CD8-positive, alpha-beta memory T cell (primary cell): Measurements from ENCODE around the gene PAX5. TPM values are rescaled to one million over a fixed set of nuclear protein-coding genes. Genes with fewer than 3 reads are reported as not detected.

ENCODE experiments used
- CTCF ChIA-PET: fragments of 350-600 bp; sonication (Branson Sonifier 250); formaldehyde crosslinking; loops from one replicate; lab custom pipeline; 2021; ENCODE audit warnings: antibody characterized with exemption; lab: Charles Lee
- POLR2A ChIA-PET: fragments of 350-600 bp; sonication (Branson Sonifier 250); formaldehyde crosslinking; loops from one replicate; lab custom pipeline; 2021; ENCODE audit warnings: antibody characterized with exemption; lab: Charles Lee
- DNase-seq, 5 donors: peaks; one replicate each; pipeline versions ENCODE4 v3.0.0 to v3.0.0-alpha.2; 2020 to 2022; ENCODE audit warnings: mixed read lengths in 1 of 5
- H3K27ac ChIP-seq: one replicate; pipeline ENCODE4 v1.7.0; 2013; ENCODE audit warnings: low read depth, mild to moderate bottlenecking, low read length, moderate library complexity
- H3K27me3 ChIP-seq: 2 replicates; pipeline ENCODE4 v1.7.0; 2013; ENCODE audit warnings: low read length, mild to moderate bottlenecking; ENCODE audit not compliant: insufficient read depth, poor library complexity, severe bottlenecking
- H3K36me3 ChIP-seq: 2 replicates; pipeline ENCODE4 v1.7.0; 2013; ENCODE audit warnings: mild to moderate bottlenecking, low read length, moderate library complexity; ENCODE audit not compliant: insufficient read depth
- H3K4me1 ChIP-seq: 2 replicates; pipeline ENCODE4 v1.7.0; 2013; ENCODE audit warnings: mild to moderate bottlenecking, low read length, moderate library complexity; ENCODE audit not compliant: insufficient read depth
- H3K4me3 ChIP-seq: 2 replicates; pipeline ENCODE4 v1.7.0; 2013; ENCODE audit warnings: mild to moderate bottlenecking, low read length
- H3K9me3 ChIP-seq: 2 replicates; pipeline ENCODE4 v1.7.0; 2013; ENCODE audit warnings: mild to moderate bottlenecking, low read length
- H3K27ac Mint-ChIP-seq, 8 donors: one replicate each; pipeline ENCODE4 v1.8.0; 2020 to 2021; ENCODE audit warnings: mixed read lengths in 8 of 8, mild to moderate bottlenecking in 6 of 8, inconsistent platforms in 3 of 8, moderate library complexity in 3 of 8
- H3K27me3 Mint-ChIP-seq, 2 donors: one replicate each; pipeline ENCODE4 v1.8.0; 2020 to 2021; ENCODE audit warnings: mixed read lengths in 2 of 2, mild to moderate bottlenecking in 1 of 2, moderate library complexity in 1 of 2
- H3K36me3 Mint-ChIP-seq, 3 donors: one replicate each; pipeline ENCODE4 v1.8.0; 2020 to 2021; ENCODE audit warnings: mixed read lengths in 3 of 3, inconsistent platforms in 1 of 3, mild to moderate bottlenecking in 1 of 3
- H3K4me1 Mint-ChIP-seq, 3 donors: one replicate each; pipeline ENCODE4 v1.8.0; 2020 to 2021; ENCODE audit warnings: mixed read lengths in 3 of 3, inconsistent platforms in 1 of 3, mild to moderate bottlenecking in 1 of 3
- H3K4me3 Mint-ChIP-seq, 7 donors: one replicate each; pipeline ENCODE4 v1.8.0; 2020 to 2021; ENCODE audit warnings: mixed read lengths in 7 of 7, mild to moderate bottlenecking in 6 of 7, moderate library complexity in 4 of 7, inconsistent platforms in 2 of 7
- H3K9me3 Mint-ChIP-seq, 5 donors: one replicate each; pipeline ENCODE4 v1.8.0; 2020 to 2022; ENCODE audit warnings: mixed read lengths in 5 of 5, mild to moderate bottlenecking in 3 of 5, moderate library complexity in 2 of 5, inconsistent platforms in 1 of 5
- polyA plus RNA-seq: library from polyadenylated mRNA; unstranded; fragments of 300-500 nt; fragmentation: Illumina TruSeq; gene quantifications from one replicate; pipeline ENCODE4 v1.2.3, GENCODE V29; 2021
- total RNA-seq, 2 experiments: library from RNA; stranded (reverse); gene quantifications; one replicate each; pipeline ENCODE4 v1.2.3, GENCODE V29; 2021

Gene PAX5
- total and polyA plus RNA-seq, 3 experiments from 2014 or later = 0.18 to 0.29 TPM; not detected in 1

- no peak overlapping the region for H3K27ac ChIP-seq
- no peaks in the 10 kb centered on the region for H3K4me1 ChIP-seq
- H3K27me3 ChIP-seq = no peaks in the 10 kb centered on the region
- no peak for DNase-seq
- Mint-ChIP-seq H3K36me3 (no peaks in the 10 kb centered on the region), H3K4me3 (no peak overlapping the region), H3K4me1 (no peaks in the 10 kb centered on the region), H3K27me3 (peaks cover 0 to 25% of the 10 kb centered on the region in 2 donors), H3K9me3 (no peaks in the 10 kb centered on the region), H3K27ac (no peak overlapping the region)
- H3K9me3 ChIP-seq = no peaks in the 10 kb centered on the region
- ChIA-PET CTCF (no interaction called here), POLR2A (no interaction called here)
- H3K4me3 ChIP-seq = no peak overlapping the region
- no peaks in the 10 kb centered on the region for H3K36me3 ChIP-seq
Observed at GRCh38 chr9:36831381-36832161, 202.5 kb downstream of the PAX5 start.

- CTCF ChIA-PET = no interaction called here
- H3K27me3 ChIP-seq = no peaks in the 10 kb centered on the region
- H3K27me3 Mint-ChIP-seq = peaks cover 2 to 28% of the 10 kb centered on the region in 2 donors
- no peaks in the 10 kb centered on the region for H3K36me3 ChIP-seq
- H3K9me3 Mint-ChIP-seq = no peaks in the 10 kb centered on the region
- POLR2A ChIA-PET = no interaction called here
- no peaks in the 10 kb centered on the region for H3K4me1 Mint-ChIP-seq
- DNase-seq = no peak
- H3K27ac Mint-ChIP-seq = no peak overlapping the region
- no peaks in the 10 kb centered on the region for H3K36me3 Mint-ChIP-seq
- H3K9me3 ChIP-seq = no peaks in the 10 kb centered on the region
- no peak overlapping the region for H3K27ac ChIP-seq
- H3K4me3 ChIP-seq = no peak overlapping the region
- H3K4me1 ChIP-seq = no peaks in the 10 kb centered on the region
- H3K4me3 Mint-ChIP-seq = no peak overlapping the region
Observed at GRCh38 chr9:36828611-36829013, 205.5 kb downstream of the PAX5 start.

- H3K27ac ChIP-seq = no peak overlapping the region
- H3K4me1 ChIP-seq = no peaks in the 10 kb centered on the region
- H3K36me3 ChIP-seq = no peaks in the 10 kb centered on the region
- H3K4me1 Mint-ChIP-seq = no peaks in the 10 kb centered on the region
- H3K27me3 ChIP-seq = no peaks in the 10 kb centered on the region
- ChIA-PET POLR2A (no interaction called here), CTCF (no interaction called here)
- no peaks in the 10 kb centered on the region for H3K9me3 Mint-ChIP-seq
- H3K4me3 ChIP-seq = no peak overlapping the region
- H3K4me3 Mint-ChIP-seq = no peak overlapping the region
- DNase-seq = no peak
- H3K27me3 Mint-ChIP-seq = peaks cover 2 to 28% of the 10 kb centered on the region in 2 donors
- H3K27ac Mint-ChIP-seq = no peak overlapping the region
- H3K36me3 Mint-ChIP-seq = no peaks in the 10 kb centered on the region
- no peaks in the 10 kb centered on the region for H3K9me3 ChIP-seq
Observed at GRCh38 chr9:36827593-36827992, 206.5 kb downstream of the PAX5 start.

GRCh38 chr9:36826581-36826980, 207.5 kb downstream of the PAX5 start:
- no peaks in the 10 kb centered on the region for H3K4me1 Mint-ChIP-seq
- Histone ChIP-seq H3K4me3 (no peak overlapping the region), H3K9me3 (no peaks in the 10 kb centered on the region), H3K27me3 (no peaks in the 10 kb centered on the region), H3K36me3 (no peaks in the 10 kb centered on the region), H3K4me1 (no peaks in the 10 kb centered on the region), H3K27ac (no peak overlapping the region)
- H3K27ac Mint-ChIP-seq = no peak overlapping the region
- CTCF ChIA-PET = no interaction called here
- peaks cover 4 to 37% of the 10 kb centered on the region in 2 donors for H3K27me3 Mint-ChIP-seq
- no peak overlapping the region for H3K4me3 Mint-ChIP-seq
- H3K9me3 Mint-ChIP-seq = no peaks in the 10 kb centered on the region
- no peak for DNase-seq
- POLR2A ChIA-PET = no interaction called here
- no peaks in the 10 kb centered on the region for H3K36me3 Mint-ChIP-seq

GRCh38 chr9:36825179-36825578, 208.9 kb downstream of the PAX5 start:
- H3K4me3 ChIP-seq = no peak overlapping the region
- DNase-seq = no peak
- Mint-ChIP-seq H3K4me1 (no peaks in the 10 kb centered on the region), H3K4me3 (no peak overlapping the region), H3K36me3 (no peaks in the 10 kb centered on the region), H3K27ac (no peak overlapping the region), H3K27me3 (peaks cover 9 to 39% of the 10 kb centered on the region in 2 donors), H3K9me3 (no peaks in the 10 kb centered on the region)
- no peaks in the 10 kb centered on the region for H3K27me3 ChIP-seq
- no peaks in the 10 kb centered on the region for H3K9me3 ChIP-seq
- POLR2A ChIA-PET = no interaction called here
- CTCF ChIA-PET = no interaction called here
- H3K4me1 ChIP-seq = no peaks in the 10 kb centered on the region
- H3K36me3 ChIP-seq = no peaks in the 10 kb centered on the region
- no peak overlapping the region for H3K27ac ChIP-seq

GRCh38 chr9:36823934-36824333, 210.1 kb downstream of the PAX5 start:
- no peak overlapping the region for H3K4me3 Mint-ChIP-seq
- peaks cover 9 to 39% of the 10 kb centered on the region in 2 donors for H3K27me3 Mint-ChIP-seq
- no peaks in the 10 kb centered on the region for H3K4me1 Mint-ChIP-seq
- no peaks in the 10 kb centered on the region for H3K9me3 ChIP-seq
- no peaks in the 10 kb centered on the region for H3K36me3 ChIP-seq
- no peak overlapping the region for H3K27ac ChIP-seq
- H3K36me3 Mint-ChIP-seq = no peaks in the 10 kb centered on the region
- H3K27ac Mint-ChIP-seq = no peak overlapping the region
- no peak for DNase-seq
- no peaks in the 10 kb centered on the region for H3K4me1 ChIP-seq
- no peaks in the 10 kb centered on the region for H3K9me3 Mint-ChIP-seq
- no peak overlapping the region for H3K4me3 ChIP-seq
- peaks cover 4% of the 10 kb centered on the region for H3K27me3 ChIP-seq
- CTCF ChIA-PET = no interaction called here
- POLR2A ChIA-PET = no interaction called here

GRCh38 chr9:36823466-36823865, 210.6 kb downstream of the PAX5 start:
- DNase-seq = no peak
- no peaks in the 10 kb centered on the region for H3K9me3 ChIP-seq
- no peak overlapping the region for H3K4me3 ChIP-seq
- peaks cover 10 to 44% of the 10 kb centered on the region in 2 donors for H3K27me3 Mint-ChIP-seq
- H3K9me3 Mint-ChIP-seq = no peaks in the 10 kb centered on the region
- no peak overlapping the region for H3K27ac ChIP-seq
- no peak overlapping the region for H3K4me3 Mint-ChIP-seq
- no peak overlapping the region for H3K27ac Mint-ChIP-seq
- peaks cover 4% of the 10 kb centered on the region for H3K27me3 ChIP-seq
- no peaks in the 10 kb centered on the region for H3K4me1 ChIP-seq
- ChIA-PET CTCF (no interaction called here), POLR2A (no interaction called here)
- no peaks in the 10 kb centered on the region for H3K36me3 ChIP-seq
- H3K36me3 Mint-ChIP-seq = no peaks in the 10 kb centered on the region
- peaks cover 0 to 4% (median 0%) of the 10 kb centered on the region in 3 donors for H3K4me1 Mint-ChIP-seq

GRCh38 chr9:36822201-36822600, 211.9 kb downstream of the PAX5 start:
- CTCF ChIA-PET = no interaction called here
- no peaks in the 10 kb centered on the region for H3K9me3 Mint-ChIP-seq
- Histone ChIP-seq H3K36me3 (no peaks in the 10 kb centered on the region), H3K27me3 (peaks cover 4% of the 10 kb centered on the region), H3K9me3 (no peaks in the 10 kb centered on the region), H3K27ac (no peak overlapping the region), H3K4me1 (no peaks in the 10 kb centered on the region), H3K4me3 (no peak overlapping the region)
- POLR2A ChIA-PET = no interaction called here
- H3K4me3 Mint-ChIP-seq = no peak overlapping the region
- H3K4me1 Mint-ChIP-seq = peaks cover 0 to 5% (median 0%) of the 10 kb centered on the region in 3 donors
- peaks cover 13 to 44% of the 10 kb centered on the region in 2 donors for H3K27me3 Mint-ChIP-seq
- H3K27ac Mint-ChIP-seq = no peak overlapping the region
- DNase-seq = no peak
- no peaks in the 10 kb centered on the region for H3K36me3 Mint-ChIP-seq
